Daoy (cell line): ENCODE results near the gene RPUSD2. TPM values are rescaled to one million over a fixed set of nuclear protein-coding genes. Genes with fewer than 3 reads are reported as not detected.

Experiments
- DNase-seq: peaks from one replicate; pipeline ENCODE4 v3.0.0-alpha.2; 2015; ENCODE audit warnings: low read depth
- total RNA-seq: library from RNA; depleted of rRNA; stranded (reverse); fragments of >200 nt; shearing (Covaris generic); gene quantifications from 2 replicates; pipeline ENCODE4 v1.2.3, GENCODE V29; 2014; rRNA removed

RPUSD2 gene, protein sequence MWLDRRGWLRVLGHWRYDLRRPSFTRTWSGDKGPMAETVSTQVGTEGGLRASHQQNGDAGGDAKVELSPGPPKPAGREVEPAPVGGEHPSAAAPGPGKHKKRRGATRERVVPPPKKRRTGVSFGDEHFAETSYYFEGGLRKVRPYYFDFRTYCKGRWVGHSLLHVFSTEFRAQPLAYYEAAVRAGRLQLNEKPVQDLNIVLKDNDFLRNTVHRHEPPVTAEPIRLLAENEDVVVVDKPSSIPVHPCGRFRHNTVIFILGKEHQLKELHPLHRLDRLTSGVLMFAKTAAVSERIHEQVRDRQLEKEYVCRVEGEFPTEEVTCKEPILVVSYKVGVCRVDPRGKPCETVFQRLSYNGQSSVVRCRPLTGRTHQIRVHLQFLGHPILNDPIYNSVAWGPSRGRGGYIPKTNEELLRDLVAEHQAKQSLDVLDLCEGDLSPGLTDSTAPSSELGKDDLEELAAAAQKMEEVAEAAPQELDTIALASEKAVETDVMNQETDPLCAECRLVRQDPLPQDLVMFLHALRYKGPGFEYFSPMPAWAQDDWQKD
- total RNA-seq = 12.7 and 13.8 TPM in 2 replicates

DNA sequence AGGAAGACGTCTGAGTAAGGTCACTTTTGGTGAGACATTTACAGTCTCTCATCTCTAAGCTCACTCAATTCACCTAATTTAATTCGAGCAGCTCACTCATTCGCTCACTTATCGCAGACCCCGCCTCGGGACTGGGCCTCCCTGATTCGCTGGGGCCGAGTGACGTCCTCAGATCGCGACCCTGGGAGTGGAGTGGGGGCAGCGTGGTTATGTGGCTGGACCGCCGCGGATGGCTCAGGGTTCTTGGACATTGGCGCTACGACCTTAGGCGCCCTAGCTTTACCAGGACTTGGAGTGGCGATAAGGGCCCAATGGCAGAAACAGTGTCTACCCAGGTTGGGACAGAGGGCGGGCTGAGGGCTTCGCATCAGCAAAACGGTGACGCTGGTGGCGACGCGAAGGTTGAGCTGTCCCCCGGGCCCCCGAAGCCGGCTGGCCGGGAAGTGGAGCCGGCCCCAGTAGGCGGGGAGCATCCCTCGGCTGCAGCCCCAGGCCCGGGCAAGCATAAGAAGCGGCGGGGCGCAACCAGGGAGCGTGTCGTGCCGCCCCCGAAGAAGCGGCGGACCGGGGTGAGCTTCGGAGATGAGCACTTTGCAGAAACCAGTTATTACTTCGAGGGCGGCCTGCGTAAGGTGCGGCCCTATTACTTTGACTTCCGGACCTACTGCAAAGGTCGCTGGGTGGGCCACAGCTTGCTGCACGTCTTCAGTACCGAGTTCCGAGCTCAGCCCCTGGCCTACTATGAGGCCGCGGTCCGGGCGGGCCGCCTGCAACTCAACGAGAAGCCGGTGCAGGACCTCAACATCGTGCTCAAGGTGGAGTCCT is at the start of gene RPUSD2:
RPUSD2 (plus strand) TSS at position 171 of the 825 bp plus-strand sequence; CDS start at position 210, 39 bp downstream.
- peak; percentile 95 for DNase-seq

DNA sequence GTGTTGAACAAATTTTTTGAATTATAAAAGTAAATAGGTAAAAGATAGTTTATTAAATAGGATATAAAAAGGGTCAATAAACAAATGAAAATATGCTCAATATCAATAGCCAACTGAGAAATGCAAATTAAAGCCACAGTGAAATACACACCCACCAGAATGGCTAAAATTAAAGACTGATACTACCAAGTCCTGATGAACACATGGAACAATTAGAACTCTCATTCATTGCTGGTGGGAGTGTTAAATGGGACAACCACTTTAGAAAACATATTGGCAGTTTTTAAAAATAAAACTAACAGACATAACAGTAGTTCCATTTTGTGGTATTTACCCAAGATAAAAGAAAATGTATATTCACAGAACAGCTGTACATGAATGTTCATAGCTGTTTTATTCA is 45.5 kb upstream of the RPUSD2 start:
- DNase-seq = no peak

DNA sequence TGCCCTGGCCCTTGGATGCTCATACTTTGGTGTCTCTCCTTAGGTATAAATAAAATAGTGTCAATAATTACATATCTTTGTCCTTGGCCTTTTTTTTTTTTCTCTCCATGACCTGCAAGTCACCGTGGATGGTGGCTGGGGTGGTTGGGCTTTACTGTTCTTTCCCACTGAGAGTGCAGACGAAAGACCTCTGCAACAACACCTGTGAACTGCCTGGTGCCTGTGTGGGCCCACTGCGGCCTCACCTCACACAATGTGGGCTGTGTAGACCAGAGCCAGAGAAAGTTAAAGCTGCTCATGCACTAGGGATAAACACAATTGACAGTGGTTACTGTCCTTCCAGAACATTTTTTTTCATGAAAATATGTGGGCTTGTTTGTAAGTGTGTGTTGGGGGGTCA is 43.2 kb upstream of the RPUSD2 start:
- DNase-seq = no peak

DNA sequence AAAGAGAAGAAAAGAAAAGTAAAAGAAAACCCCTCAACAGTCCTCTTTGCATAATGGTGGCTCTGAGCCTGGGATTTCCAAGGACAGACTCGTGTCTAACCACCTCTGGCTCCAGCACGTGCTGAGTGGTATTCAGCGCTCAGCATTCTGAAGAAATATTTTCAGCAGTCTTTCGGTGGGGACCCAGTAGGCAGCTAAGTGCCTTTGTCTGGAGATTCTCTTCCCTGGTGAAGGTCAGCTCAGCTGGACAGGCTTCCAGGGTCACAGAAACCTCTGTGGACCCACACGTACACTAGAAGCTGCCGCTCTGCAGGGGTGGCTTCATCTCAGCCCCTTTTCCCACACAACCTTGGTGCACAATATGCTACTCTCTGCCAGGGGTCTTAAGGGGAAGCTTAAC is 40.3 kb upstream of the RPUSD2 start:
- DNase-seq = no peak

DNA sequence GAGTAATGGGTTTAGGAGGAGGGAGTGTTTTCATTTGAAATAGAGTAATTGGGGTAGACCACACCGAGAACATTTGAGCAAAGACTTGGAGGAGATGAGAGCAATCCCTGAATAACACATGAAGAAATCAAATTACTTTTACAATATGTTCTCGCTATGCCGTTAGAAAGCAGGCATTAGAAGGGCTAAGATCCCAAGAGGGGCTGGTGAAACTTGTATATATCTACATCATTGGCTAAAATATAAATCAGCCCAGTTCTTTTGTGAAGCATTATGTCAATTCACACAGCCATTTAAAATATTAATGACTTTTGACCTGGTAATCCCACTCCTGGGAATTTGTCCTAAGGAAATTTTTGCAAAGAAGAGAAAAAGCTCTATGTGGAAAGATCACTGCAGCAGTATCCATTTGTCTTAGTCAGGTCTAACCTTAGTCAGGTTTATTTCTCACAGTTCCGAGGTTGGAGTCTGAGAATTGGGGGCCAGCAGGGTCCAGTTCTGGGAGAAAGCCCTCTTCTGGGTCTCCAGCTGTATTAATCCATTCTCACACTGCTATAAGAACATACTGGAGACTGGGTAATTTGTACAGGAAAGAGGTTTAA is 35.2 kb upstream of the RPUSD2 start:
- DNase-seq = no peak

DNA sequence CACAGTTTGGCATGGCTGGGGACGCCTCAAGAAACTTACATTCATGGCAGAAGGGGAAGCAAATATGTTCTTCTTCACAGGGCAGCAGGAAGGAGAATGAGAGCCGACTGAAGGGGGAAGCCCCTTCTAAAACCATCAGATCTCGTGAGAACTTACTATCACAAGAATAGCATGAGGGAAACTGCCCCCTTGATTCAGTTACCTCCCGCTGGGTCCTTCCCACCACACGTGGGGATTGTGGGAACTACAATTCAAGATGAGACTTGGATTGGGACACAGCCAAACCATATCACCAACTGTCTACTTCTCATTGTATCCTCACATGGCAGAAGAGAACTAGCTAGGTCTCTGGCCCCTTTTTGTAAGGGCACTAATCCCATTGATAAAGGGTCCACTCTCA is 34.7 kb upstream of the RPUSD2 start:
- no peak for DNase-seq

DNA sequence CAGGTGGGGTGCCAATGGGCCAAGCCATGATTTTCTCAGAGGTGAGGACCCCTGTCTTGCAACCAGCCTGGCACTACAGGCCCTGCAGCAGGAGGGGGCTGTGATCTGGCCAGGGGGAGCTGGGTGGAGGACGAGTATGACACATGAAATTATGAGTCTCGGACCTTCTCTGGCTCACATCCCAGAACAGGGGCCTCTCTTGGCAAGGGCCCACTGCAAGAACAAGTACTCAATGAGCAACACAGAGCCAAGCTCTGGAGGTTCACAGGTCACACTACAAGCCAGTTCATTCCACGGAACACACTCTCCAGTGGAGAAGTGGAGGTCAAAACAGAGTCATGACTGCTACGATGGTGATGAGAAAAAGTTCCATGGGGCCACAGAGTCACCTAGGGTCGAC is 32.6 kb upstream of the RPUSD2 start:
- DNase-seq = no peak

DNA sequence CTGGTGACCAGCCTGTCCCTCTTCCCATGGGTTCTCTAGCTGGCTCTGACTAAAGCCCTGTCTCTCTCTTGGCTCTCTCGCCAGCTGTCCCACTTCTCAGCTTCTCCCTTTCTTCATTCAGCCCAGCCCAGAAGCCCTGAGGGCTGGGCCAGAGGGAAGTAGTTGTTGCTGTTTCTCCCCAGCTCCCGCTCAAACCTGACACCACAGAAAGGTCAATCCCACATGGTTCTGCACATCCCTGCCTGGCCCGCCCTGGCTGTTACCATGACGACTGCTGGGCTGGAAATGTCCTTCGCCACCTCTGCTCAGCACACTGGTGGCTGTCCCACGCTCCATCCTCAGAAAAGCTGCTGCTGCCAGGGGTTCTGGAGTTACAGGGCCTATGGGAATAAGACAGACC is 30.1 kb upstream of the RPUSD2 start:
- no peak for DNase-seq

DNA sequence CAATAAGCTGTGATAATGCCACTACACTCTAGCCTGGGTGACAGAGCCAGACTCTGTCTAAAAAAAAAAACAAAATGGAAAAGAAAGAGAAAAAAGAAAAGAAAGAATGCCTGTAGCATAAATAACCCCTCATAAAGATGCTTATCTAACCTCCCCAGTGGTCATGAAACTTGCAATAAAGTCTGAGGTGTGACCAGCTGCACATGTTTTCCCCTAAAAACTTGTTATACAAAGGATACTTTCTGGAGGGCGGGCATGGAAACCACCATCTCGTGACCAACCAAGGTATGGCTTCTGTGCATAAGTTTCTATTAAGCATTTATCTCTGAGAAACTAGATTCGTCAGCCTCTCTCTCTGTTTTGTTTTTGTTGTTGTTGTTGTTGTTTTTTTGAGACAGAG is 26.0 kb upstream of the RPUSD2 start:
- DNase-seq = no peak

DNA sequence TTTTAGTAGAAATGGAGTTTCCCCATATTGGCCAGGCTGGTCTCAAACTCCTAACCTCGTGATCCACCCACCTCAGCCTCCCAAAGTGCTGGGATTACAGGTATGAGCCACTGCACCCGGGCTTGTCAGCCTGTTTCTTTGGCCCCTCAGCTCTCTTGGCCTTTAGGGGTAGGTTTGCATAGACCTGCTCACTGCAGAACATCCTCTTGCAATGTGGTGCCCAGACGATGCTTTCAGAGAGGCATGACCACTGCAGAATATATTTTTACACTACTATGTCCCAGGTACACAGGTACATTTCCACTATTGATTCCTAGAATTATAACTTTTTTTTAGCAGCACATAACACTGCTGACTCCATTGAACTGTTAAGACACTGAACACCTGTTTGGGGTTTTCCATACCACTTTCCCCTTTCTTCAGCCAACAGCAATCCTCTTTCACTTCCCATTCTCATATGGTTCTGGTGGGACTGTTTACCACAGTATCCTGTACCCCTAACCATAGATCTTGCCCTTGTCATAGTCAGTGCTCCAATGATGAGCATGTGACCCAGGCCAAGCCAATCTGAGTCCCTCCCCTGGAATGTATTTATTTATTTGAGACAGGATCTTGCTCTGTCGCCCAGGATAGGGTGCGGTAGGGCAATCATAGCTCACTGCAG is 25.3 kb upstream of the RPUSD2 start:
- no peak for DNase-seq

DNA sequence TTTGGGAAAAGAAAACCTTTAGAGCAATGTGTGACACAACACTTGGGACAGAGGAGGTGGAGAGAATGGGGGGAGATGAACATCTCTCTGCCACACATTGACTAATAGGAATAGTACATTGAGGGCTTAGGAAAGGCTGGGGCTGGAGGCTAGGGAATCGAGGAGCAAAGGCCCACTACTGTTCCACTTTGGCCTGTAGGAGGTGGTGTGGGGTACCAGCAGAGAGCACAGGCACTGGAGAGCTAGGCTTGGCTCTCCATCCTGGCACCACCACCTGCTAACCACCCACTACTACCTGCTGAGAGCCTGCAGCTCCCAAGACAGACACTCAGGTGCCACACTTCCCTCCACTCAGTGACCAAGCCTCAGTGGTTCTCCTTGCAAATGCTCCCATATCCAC is 23.6 kb upstream of the RPUSD2 start:
- no peak for DNase-seq

DNA sequence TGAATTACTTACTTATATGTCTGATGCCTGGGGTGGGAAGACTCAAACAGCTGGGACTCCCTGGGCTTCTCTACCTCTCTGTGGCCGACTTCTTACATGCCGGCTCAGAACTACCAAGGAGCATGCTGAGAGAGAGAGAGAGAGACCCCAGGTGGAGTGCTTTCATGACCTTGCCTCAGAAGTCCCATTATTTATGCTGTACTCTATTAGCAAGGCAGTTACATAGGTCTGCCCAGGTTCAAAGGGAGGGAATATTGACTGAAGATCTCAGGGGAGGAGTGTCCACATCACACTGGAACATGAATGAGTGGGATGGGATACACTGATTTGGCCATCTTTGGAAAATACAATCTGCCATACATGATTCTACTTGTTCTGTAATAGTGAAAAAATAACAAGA is 20.5 kb upstream of the RPUSD2 start:
- no peak for DNase-seq

DNA sequence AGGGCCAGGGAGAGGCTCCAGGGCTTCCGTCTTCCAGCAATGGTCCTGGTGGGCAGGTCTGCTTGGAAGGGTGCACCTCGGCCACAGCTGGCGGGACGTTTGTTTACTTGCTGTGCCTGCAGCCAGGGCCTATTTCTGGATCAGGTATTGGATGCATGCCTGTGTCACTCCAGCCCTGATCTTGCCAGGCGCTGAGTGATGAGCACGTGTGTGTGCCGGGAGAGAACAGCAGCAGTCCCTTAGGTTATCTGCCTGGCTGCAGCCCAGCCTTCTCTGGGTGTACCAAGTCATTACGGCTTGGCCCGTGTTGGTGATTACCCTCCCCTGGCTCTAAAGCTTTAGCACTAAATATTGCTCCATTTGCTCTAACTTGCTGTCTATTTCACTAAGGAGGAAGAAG is 19.2 kb upstream of the RPUSD2 start:
- no peak for DNase-seq

DNA sequence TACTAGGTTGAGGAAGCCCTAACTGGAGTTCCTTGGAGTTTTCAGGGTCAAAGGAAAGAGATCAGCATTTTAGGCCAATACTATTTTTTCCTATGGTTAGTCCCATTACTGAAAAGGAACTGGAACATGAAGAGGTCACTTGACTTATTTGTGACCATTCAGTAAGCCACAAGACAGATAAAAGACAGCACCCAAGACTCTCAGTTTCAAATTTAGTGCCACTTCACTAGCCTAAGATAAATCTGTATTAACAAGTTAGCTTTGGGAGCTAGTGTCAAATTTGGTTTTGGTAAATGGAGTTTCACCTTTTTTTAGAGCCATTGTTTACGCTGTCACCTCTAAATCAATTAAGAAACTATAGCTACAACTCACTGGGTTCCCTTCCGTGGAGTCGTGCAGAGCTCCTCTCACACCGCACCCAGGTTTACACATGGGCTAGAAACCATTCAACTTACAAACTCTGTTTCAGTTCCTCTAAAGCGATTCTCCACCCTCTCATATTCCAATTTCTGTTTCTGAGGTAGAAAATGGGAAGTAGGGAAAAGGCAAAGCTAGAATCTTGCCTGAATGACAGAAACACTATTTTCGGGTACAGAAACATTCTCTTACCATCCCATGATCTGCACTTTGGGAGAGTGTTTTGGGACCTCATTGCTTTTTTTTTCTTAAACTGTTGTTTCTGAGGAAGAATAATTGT is 18.6 kb upstream of the RPUSD2 start:
- no peak for DNase-seq

DNA sequence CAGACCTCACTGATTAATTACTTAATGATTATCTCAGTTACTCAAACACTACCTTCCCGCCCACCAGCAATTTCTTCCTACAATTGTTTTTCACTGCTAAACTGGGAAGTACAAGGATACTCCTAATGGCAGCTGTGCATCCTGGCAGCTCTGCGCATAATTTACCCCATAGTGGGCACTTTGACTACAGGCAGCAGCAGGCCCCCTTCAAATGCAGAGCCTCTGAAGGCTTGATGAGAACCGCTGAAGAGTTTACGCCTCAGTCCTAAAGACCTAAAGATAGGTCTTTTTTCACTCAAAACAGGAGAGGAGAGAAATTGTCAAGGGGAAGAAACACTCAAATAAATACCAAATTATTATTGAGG is 15.0 kb upstream of the RPUSD2 start:
- DNase-seq = no peak

DNA sequence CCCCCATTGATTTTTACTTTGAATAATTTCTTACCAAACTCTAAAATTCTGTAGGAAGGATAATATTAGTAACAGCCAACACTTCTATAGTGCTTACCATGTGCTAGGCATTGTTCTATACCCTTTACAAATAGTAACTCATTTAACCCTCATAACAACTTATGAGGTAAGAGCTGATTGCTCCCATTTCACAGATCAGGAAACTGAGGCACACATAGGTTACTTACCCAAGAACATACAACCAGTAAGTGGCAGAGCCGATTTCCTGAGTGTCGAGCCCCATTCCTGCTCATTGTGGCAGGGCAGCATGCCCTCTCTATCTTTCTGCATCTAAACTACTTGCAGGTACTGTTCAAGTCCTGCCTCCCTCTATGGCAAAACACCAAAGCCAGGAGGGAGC is 13.2 kb upstream of the RPUSD2 start:
- no peak for DNase-seq

DNA sequence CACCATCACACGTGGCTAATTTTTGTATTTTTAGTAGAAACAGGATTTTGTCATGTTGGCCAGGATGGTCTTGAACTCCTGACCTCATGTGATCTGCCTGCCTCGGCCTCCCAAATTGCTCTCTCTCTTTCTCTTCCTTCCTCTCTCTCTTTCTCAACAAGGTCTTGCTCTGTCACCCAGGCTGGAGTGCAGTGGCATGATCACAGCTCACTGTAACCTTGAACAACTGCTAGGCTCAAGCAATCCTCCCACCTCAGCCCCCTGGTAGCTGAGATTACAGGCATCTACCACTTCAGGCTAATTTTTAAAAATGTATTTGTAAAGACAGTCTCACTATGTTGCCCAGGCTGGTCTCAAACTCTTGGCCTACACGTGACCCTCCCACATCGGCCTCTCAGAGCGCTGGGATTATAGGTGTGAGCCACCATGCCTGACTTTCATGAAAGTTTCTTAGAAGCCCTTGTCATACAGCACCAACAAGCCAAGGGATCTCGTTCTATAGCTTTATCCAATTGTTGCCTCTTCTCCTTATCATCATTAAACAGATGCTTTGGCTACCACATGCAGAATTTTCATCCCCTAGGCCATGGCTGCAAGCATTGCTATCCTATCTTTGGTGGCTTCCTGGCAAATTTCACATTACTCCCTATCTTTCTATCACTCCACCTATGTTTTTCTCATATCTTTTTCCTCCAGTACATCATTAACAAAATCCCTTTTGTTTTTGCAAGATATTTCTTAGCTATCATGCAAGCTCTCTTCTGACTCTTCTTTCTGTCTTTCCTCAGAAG is 10.0 kb upstream of the RPUSD2 start:
- no peak for DNase-seq

DNA sequence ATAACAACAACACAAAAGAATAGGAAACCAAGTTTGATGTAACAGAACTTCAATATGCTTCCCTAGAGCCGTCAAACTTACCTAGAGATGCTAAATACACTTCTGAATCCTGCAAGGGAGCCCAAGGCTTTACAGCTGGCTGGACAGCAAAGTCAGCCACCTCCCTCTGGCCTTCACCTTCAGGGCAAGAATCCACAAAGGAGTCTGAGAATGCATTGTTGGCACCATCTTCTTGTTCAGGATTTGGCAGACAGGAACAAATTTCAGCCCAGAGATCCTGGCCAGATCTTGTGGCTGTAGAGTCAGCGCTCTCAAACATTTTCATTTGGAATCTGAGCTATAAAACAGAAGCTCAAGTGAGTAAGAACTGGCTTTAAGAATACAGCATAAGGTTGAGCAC is 6.4 kb upstream of the RPUSD2 start:
- DNase-seq = no peak

DNA sequence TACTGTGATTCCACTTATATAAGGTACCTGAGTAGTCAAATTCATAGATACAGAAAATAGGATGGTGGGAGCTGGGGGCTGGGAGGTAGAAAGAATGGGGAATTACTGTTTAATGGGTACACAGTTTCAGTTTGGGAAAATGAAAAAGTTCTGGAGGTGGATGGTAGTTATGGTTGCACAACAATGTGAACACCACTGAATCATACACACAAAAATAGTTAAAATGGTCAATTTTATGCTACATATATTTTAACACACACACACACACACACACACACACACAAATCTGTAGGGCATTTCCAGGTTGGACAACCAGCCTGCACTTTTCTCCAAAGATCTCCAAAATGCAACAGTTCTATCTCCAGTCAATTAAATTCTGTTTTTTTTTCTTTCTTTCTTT is 5.7 kb upstream of the RPUSD2 start:
- no peak for DNase-seq

DNA sequence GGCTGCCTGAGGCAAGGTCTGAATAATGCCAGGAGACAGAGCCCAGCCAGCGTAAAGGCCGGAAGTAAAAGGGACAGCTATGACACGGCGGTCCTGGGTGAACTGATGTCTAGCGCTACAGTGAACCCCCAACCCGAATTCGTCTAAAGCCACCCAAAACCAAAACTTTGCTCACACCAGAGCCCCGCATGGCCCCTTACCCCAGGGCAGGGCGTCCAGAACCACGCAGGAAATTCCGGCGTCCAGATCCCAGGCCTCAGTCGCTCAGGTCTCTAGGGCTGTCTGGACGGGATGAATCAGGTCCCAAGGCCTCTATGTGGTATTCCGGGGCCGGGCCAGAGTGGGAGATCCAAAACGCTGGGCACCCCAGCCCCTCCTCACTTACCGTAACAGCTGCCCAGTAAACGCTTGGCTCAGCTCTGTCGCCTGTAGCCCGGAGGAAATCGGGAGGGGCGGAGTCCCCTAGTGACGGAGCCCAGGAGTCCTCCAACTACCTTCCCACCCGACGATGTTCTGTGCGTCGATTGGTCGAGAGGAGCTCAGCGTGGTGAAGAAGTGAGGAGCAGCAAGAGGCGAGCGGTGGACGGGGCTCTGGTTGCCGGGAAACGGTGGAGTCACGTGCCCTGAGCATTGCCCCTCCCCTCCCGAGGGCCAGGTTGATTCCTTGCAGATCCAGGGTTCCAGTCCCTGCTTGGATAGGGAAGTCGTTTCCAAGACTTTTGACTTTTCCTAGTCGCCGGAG is 4.3 kb upstream of the RPUSD2 start, which contains the start of gene CCDC32:
CCDC32 (minus strand) TSS at position 452 of the 742 bp plus-strand sequence. CDS start 2,027 bp downstream, outside the sequence.
- DNase-seq = peak; percentile 100
